ENCODE data around the gene SBNO2.
"Not testable (repeated sequence)": the region's sequence is repeated elsewhere in the genome, so short reads cannot be mapped to it uniquely, and the experiment has no call there.

Gene SBNO2

DNA sequence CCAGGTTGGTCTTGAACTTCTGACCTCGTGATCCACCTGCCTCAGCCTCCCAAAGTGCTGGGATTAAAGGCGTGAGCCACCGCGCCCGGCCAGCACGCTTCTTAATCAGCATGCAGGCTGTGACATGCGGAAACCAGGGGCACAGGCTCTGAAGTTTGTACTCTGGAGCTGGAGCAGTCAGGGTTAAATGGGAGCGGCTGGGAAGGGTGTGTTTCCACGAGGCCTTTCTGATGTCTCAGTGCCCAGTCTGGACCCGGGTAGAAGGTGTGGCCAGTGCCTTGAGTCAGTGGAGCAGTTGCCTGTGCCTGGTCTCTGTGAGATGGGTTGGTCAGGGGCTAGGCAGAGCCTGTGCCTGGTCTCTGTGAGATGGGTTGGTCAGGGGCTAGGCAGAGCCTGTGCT, 34.8 kb upstream of the SBNO2 start:
- DNase-seq, result not testable (repeated sequence)

GRCh38 chr19:1206864-1207450, 32.9 kb upstream of the SBNO2 start:
- DNase-seq, result no peak

DNA sequence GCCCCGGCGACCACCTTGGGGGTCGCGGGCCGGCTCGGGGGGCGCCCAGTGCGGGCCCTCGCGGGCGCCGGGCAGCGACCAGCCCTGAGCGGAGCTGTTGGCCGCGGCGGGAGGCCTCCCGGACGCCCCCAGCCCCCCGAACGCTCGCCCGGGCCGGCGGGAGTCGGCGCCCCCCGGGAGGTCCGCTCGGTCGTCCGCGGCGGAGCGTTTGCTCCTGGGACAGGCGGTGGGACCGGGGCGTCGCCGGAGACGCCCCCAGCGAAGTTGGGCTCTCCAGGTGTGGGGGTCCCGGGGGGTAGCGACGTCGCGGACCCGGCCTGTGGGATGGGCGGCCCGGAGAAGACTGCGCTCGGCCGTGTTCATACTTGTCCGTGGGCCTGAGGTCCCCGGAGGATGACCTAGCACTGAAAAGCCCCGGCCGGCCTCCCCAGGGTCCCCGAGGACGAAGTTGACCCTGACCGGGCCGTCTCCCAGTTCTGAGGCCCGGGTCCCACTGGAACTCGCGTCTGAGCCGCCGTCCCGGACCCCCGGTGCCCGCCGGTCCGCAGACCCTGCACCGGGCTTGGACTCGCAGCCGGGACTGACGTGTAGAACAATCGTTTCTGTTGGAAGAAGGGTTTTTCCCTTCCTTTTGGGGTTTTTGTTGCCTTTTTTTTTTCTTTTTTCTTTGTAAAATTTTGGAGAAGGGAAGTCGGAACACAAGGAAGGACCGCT, 32.2 kb upstream of the SBNO2 start:
- no peak for DNase-seq

DNA sequence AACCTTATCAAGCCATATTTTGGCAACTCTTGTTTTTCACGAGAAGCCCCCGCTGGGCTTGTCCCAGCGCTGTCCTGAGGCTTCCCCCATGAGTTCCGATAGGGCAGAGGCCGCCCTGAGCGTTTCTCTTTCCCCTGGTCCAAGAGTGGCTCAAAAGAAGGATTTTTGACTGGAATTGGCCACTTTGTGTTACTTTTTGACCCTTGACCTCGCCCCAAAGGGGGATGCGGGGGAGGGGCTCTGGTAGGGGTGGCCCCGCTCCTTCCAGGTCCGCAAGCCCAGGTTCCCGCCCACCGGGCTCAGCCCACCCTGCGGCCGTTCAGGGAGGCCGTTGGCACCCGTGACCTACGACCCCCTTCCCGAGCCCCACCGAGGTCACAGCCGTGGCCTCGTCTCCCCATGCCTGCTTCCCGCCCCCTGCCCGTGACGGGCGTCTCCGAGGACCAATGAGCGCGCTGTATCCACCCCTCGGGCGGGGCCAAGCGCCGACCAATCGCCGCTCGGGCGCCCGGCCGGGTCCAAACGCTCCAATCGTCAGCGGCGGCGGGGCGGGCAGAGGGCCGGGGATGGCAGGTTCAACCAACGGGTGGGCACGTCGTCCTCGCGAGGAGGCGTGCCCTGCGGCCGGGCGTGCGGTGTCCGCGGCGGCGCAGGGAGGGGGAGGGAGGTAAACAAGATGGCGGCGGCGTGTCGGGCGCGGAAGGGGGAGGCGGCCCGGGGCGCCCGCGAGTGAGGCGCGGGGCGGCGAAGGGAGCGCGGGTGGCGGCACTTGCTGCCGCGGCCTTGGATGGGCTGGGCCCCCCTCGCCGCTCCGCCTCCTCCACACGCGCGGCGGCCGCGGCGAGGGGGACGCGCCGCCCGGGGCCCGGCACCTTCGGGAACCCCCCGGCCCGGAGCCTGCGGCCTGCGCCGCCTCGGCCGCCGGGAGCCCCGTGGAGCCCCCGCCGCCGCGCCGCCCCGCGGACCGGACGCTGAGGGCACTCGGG, 31.3 kb upstream of the SBNO2 start, which contains the start of gene STK11:
Gene STK11, plus strand, starts transcription at position 665 of the 986 bp plus-strand sequence. CDS start 1,136 bp downstream, outside the sequence.
- peak; percentile 98 for DNase-seq

DNA sequence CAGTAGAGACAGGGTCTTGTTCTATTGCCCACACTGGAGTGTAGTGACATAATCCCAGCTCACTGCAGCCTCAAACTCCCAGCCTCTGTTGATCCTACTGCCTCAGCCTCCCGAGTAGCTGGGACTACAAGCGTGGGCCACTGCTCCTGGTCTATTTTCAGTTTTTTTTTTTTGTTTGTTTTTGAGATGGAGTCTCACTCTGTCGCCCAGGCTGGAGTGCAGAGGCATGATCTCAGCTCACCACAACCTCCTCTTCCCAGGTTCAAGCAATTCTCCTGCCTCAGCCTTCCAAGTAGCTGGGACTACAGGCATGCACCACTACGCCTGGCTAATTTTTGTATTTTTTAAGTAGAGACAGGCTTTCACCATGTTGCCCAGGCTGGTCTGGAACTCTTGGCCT, 26.5 kb upstream of the SBNO2 start:
- DNase-seq, result not testable (repeated sequence)

GRCh38 chr19:1199531-1199930, 25.5 kb upstream of the SBNO2 start:
- DNase-seq, result no peak

DNA sequence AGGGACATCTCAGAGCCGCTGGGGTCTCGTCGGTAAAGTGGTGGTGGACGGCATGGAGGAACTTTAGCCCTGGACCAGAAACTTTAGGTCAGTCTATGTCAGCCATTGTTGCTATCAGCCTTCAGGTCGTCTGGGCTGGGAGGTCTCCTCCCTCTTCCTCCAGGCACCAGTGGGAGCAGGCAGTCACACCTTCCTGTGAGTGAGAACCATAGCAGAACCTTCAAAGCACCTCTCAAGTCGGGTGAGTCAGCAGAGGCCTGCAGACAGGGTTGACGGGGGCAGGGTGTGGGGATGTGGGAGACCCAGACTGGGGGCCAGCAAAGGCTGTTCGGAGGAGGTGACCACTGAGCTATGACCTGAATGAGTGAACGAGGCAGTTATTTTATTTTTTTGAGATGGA, 15.4 kb upstream of the SBNO2 start:
- no peak for DNase-seq

DNA sequence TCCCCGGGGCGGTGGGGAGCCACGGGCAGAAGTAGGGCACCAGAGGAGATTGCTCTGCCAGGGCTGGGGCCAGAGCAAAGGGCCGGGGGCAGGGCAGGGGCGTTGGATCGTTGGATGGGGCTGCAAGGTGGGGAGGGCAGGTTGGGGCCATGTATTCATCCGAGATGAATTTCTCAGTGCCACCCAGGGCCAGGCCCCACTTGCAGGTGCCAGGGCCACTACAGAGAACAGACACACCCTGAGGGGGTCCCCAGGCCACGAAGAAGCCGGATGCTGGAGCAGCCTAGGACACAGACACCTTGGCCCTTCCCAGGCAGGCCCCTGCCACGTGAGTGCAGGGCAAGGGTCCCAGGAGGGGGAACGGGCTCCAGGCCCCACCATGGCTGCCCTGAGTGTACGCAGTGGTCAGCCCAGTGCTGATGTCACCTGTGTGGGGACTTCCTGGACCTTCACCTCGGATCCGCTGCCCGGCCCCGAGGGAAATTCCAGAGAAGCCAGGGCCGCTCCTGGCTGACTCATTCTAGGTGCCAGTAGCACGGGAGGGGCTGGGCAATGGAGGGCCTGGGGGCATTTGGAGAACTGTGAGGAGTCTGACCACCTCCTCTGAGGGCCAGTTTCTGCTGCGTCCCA, 9.6 kb upstream of the SBNO2 start:
- DNase-seq, result no peak

DNA sequence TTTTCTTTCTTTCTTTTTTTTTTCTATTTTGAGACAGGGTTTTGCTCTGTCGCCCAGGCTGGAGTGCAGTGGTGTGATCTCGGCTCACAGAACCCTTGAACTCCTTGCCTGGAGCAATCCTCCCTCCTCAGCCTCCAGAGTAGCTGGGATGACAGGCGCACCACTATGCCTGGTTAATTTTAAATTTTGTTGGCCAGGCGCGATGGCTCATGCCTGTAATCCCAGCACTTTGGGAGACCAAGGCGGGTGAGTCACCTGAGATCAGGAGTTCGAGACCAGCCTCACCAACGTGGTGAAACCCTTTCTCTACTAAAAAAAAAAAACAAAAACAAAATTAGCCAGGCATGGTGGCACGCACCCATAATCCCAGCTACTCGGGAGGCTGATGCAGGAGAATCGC, 8.7 kb upstream of the SBNO2 start:
- no peak for DNase-seq

- DNase-seq, result no peak
Observed at GRCh38 chr19:1182068-1182467, 8.0 kb upstream of the SBNO2 start.

DNA sequence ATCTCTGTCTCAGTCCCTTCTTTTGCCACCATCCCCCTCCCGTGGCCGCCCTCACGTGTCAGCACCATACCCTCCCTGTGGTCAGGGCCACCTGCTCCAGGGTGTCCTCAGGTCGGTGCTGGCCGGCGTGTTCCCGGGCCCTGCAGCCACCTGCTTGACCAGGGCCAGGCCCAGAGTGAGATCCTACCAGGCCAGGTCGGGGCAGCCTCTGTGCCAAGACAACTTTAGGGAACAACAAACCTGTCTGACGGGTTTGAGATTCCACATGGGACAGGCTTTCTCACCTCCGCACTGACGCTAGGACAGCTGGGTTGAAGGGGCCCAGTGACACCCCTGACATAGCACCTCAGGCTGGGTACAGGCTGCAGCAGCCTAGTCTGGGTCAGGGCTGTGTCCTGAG, 7.5 kb upstream of the SBNO2 start:
- no peak for DNase-seq

DNA sequence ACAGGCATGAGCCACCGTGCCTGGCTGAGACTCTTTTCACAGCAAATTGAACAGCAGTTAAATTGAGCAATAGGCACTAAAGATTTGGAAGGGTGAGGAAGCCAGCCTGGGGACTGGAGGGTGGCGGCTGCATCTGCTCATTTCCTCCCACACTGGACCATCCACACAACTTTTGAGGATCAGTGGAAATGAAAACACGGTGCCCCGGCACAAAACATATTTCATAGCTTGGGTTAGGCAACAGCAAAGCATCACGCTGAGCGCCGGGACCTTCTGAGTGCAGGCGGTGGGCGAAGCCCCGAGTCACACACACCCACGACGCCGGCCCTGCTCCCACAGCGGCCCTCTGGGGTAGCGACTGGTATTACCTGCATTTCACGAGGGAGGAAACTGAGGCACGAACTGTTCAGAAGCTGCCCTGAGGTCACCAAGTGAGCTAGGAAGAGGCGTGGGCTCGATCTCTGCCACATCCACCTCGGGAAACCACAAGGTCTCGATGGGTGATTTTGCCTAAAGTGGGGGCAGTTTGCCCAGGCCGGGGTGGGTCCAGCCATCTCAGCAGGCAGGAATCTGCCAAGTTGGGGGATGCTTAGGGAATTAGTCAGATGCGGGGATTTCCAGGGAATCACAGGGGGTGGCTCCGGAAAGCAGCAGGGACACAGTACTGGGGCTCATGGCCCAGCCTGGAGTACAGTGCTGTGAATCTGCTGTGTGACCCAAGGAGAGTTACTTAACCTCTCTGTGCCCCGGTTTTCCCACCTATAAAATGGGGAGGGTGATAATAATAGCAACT, 3.5 kb upstream of the SBNO2 start:
- peak; percentile 93 for DNase-seq

DNA sequence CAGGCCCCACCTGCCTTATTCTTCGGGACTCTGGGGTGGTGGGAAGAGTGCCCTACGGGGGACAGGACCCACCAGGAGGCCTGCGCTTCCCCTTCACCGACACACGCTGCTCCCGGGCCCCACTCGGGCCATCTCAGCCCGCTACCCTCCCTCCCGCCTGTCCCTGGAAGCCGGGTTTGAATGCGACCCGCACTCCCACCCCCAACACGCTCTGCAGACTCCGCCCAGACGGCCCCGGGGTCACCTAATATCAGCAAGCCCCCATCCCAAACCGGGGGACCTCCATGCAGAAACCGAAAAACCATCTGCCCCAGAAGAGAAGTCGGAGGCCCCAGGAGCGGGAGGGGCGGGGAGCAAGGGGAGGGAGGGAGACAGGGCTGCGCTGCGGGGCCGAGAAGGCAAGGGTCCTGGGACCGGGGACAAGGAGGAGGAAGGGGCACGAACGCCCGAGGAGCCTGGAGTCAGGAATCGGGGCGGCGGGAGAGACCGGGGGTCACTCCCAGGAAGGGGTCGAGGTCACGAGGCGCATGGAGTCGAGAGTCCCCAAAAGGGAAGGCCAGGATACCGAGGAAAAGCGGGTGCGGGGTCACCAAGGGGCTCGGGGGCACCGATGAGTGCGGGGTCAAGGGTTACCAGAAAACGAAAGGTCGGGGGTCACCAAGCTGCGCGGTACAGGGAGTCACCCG, 766 bp downstream of the SBNO2 start:
- DNase-seq, result no peak

DNA sequence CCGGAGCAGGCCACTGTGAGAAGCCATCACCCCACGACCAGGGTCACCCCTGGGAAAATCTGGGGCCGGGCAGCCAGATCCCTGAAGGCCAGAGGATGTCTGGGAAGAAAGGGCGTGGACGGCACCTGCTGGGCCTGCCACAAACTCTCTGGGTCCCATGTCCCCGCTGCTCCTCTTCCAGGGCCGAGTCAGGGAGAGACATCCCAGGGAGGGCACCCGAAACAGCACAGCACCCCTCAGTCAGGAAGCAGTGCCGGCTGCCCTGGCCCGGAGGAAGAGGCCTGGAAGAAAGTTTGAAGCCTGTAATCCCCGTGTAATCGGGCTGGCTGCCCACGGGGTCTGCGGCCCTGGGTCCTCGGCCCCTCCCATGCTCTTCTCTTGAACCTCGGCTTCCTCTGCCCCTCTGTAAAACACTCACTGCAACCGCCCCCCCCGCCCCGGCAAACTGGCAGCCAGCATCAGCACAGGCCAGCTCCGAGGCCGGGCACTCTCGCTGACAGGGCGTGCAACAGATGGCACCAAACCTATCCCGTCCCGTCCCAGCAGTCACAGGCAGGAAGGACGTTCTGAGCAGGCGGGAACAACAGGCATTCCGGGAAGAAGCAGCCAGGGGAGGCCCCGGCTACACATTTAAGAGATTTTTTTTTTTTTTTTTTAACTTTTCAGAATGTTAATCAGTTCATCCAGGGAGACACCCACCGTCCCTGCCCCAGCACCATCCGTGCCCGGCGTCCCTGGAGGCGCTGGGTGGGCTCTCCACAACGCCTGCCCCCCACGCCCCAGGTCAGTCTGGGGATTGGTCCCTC, 1.5 kb downstream of the SBNO2 start:
- DNase-seq, result peak; percentile 61

- no peak for DNase-seq
Observed at GRCh38 chr19:1171755-1172352, 2.2 kb downstream of the SBNO2 start.

GRCh38 chr19:1170938-1171754, 2.9 kb downstream of the SBNO2 start:
- no peak for DNase-seq

GRCh38 chr19:1169921-1170885, 3.9 kb downstream of the SBNO2 start:
- peak; percentile 86 for DNase-seq

DNA sequence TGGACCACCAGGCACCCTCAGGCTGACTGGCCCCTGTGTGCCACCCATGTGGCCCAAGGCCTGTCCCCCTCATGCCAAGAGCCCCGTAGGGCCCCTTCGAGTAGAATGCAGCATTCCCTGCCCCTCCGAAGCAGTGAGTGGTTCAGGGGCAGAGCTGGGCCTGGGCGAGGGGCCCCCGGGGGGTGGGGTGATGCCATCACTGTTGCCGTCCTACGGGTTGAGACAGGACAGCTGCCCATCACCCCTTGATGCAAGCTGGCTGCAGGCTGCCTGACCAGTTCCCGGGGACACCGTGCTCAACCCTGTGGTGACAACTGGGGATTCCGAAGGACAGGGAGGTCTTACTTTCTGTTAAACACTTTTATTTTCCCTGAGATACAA, 4.7 kb downstream of the SBNO2 start:
- DNase-seq, result no peak
